ENCODE results near the gene LRMDA. TPM values are rescaled to one million over a fixed set of nuclear protein-coding genes. Genes with fewer than 3 reads are reported as not detected.

Gene LRMDA
- total RNA-seq, 4 donors from 2014 or later: 1.4 to 23.1 (median 3.6) TPM

GRCh38 chr10:76168437-76168836 is 737.0 kb downstream of the LRMDA start:
- TF ChIP-seq POLR2A (IDR thresholded peaks at IDR 0.05): no peak
- TF ChIP-seq CTCF (IDR thresholded peaks at IDR 0.05): no peak
- no peak overlapping the region for H3K4me3 ChIP-seq

GRCh38 chr10:76169246-76169645 is 737.8 kb downstream of the LRMDA start:
- Histone ChIP-seq H3K4me3 (no peak overlapping the region), H3K27me3 (no peaks in the 10 kb centered on the region)
- TF ChIP-seq CTCF (IDR thresholded peaks at IDR 0.05): no peak
- no peak for TF ChIP-seq POLR2A (IDR thresholded peaks at IDR 0.05)

More at GRCh38 chr10:76168437-76168836, 737.0 kb downstream of the LRMDA start:
- no peaks in the 10 kb centered on the region for H3K9me3 ChIP-seq
- no peak overlapping the region for H3K27ac ChIP-seq
- no peak for DNase-seq
- no peaks in the 10 kb centered on the region for H3K36me3 ChIP-seq
- no peaks in the 10 kb centered on the region for H3K27me3 ChIP-seq
- no peaks in the 10 kb centered on the region for H3K4me1 ChIP-seq

GRCh38 chr10:76172020-76172419 is 740.6 kb downstream of the LRMDA start:
- TF ChIP-seq POLR2A (IDR thresholded peaks at IDR 0.05) (no peak), CTCF (IDR thresholded peaks at IDR 0.05) (no peak)
- DNase-seq: no peak
- Histone ChIP-seq H3K4me1 (no peaks in the 10 kb centered on the region), H3K9me3 (no peaks in the 10 kb centered on the region), H3K27ac (no peak overlapping the region), H3K36me3 (no peaks in the 10 kb centered on the region), H3K27me3 (no peaks in the 10 kb centered on the region), H3K4me3 (no peak overlapping the region)

More at GRCh38 chr10:76169246-76169645, 737.8 kb downstream of the LRMDA start:
- no peak overlapping the region for H3K27ac ChIP-seq
- no peak for DNase-seq
- H3K9me3 ChIP-seq: no peaks in the 10 kb centered on the region
- no peaks in the 10 kb centered on the region for H3K36me3 ChIP-seq
- no peaks in the 10 kb centered on the region for H3K4me1 ChIP-seq

- TF ChIP-seq CTCF (IDR thresholded peaks at IDR 0.05) (no peak), POLR2A (IDR thresholded peaks at IDR 0.05) (no peak)
- H3K9me3 ChIP-seq: no peaks in the 10 kb centered on the region
- no peaks in the 10 kb centered on the region for H3K36me3 ChIP-seq
- DNase-seq: no peak
- no peak overlapping the region for H3K4me3 ChIP-seq
- no peaks in the 10 kb centered on the region for H3K27me3 ChIP-seq
- no peak overlapping the region for H3K27ac ChIP-seq
- no peaks in the 10 kb centered on the region for H3K4me1 ChIP-seq
These were observed 744.2 kb downstream of the LRMDA start for GRCh38 chr10:76175533-76176165.

- Histone ChIP-seq H3K9me3 (no peaks in the 10 kb centered on the region), H3K4me1 (no peaks in the 10 kb centered on the region), H3K27ac (no peak overlapping the region), H3K4me3 (no peak overlapping the region), H3K27me3 (no peaks in the 10 kb centered on the region), H3K36me3 (no peaks in the 10 kb centered on the region)
- no peak for DNase-seq
- TF ChIP-seq CTCF (IDR thresholded peaks at IDR 0.05): no peak
- no peak for TF ChIP-seq POLR2A (IDR thresholded peaks at IDR 0.05)
These were observed 744.7 kb downstream of the LRMDA start for GRCh38 chr10:76176166-76176550.

GRCh38 chr10:76177936-76178335 is 746.5 kb downstream of the LRMDA start:
- Histone ChIP-seq H3K4me3 (no peak overlapping the region), H3K9me3 (no peaks in the 10 kb centered on the region), H3K27ac (no peak overlapping the region), H3K27me3 (no peaks in the 10 kb centered on the region), H3K4me1 (no peaks in the 10 kb centered on the region), H3K36me3 (no peaks in the 10 kb centered on the region)
- no peak for TF ChIP-seq POLR2A (IDR thresholded peaks at IDR 0.05)
- TF ChIP-seq CTCF (IDR thresholded peaks at IDR 0.05): no peak
- DNase-seq: no peak
